Adrenal gland (tissue), 12 donors: ENCODE data around the gene SLC17A6. TPM values are rescaled to one million over a fixed set of nuclear protein-coding genes. Genes with fewer than 3 reads are reported as not detected.

Experiments
- DNase-seq, 7 donors: peaks; one replicate each; pipeline ENCODE4 v3.0.0-alpha.2; 2019 to 2020
- H3K27ac ChIP-seq, 5 donors: fragments of 200-600 bp; sonication (generic) in 4 of 5; 1 replicate in 3 of 5; 2 replicates in 2 of 5; pipeline versions ENCODE4 v1.5.1 to v1.8.0; 2016 to 2020; ENCODE audit warnings: mild to moderate bottlenecking in 1 of 5
- H3K27me3 ChIP-seq: fragments of 200-600 bp; 2 replicates; pipeline ENCODE4 v1.8.0; 2021
- H3K36me3 ChIP-seq, 2 donors: fragments of 200-600 bp; replicated peaks in 1 of 2; 1 replicate in 1 of 2; 2 replicates in 1 of 2; pipeline versions ENCODE4 v1.5.1 to v1.8.0; 2018 to 2022
- H3K4me1 ChIP-seq, 2 donors: fragments of 200-600 bp; replicated peaks in 1 of 2; 1 replicate in 1 of 2; 2 replicates in 1 of 2; pipeline versions ENCODE4 v1.5.1 to v1.8.0; 2018 to 2021
- H3K4me3 ChIP-seq, 4 donors: fragments of 200-600 bp; sonication (generic) in 3 of 4; one replicate each; pipeline ENCODE4 v1.5.1; 2016 to 2018
- H3K9me3 ChIP-seq, 3 donors: fragments of 200-600 bp; sonication (generic) in 1 of 3; replicated peaks in 1 of 3; 1 replicate in 2 of 3; 2 replicates in 1 of 3; pipeline versions ENCODE4 v1.5.1 to v1.8.0; 2016 to 2021
- POLR2A ChIP-seq, 2 donors: fragments of 450-650 bp; IDR thresholded peaks; one replicate each; pipeline ENCODE4 v1.6.1; 2017; ENCODE audit warnings: antibody characterized with exemption in 2 of 2, mild to moderate bottlenecking in 2 of 2, moderate library complexity in 1 of 2
- WGBS, 4 donors: extraction: QIAGEN DNeasy Blood & Tissue Kit in 2 of 4; methylation state at CpG; one replicate each; pipeline versions ENCODE4 v1.1.5 to v1.1.7; 2013 to 2017; 5-methylcytosine and 5-hydroxymethylcytosine counted together
- intact Hi-C, 2 donors: fragments of 100-400 bp; cut with DNase I; formaldehyde crosslinking; loops; one replicate each; pipeline versions ENCODE4 v1.14.1 to v1.15.0; 2022 to 2023
- polyA plus RNA-seq, 3 donors: library from polyadenylated mRNA; stranded (reverse); fragments of 200-250 nt in 2 of 3; fragments of 350-450 nt in 1 of 3; fragmentation: Illumina TruSeq in 1 of 3; extraction: RNeasy Lipid Tissue Mini Kit (QIAGEN cat#74804) in 1 of 3; gene quantifications; one replicate each; pipeline ENCODE4 v1.2.3, GENCODE V29; 2013 to 2014
- total RNA-seq, 9 donors: library from RNA; depleted of rRNA in 4 of 9; stranded (reverse); fragments of >200 nt in 4 of 9; fragments of 120-200 nt in 1 of 9; fragmentation: NEBNext Ultra II Directional in 1 of 9; extraction: Animal tissue kit (Norgen Biotek cat#: 25700) in 1 of 9; gene quantifications; one replicate each; pipeline versions ENCODE4 v1.1.0 to v1.2.4, GENCODE V29; 2013 to 2023
- TF ChIP-seq, protein P1 (sequence below), 6 experiments: fragments of 450-650 bp in 4 of 6; fragments of 200-600 bp in 2 of 6; sonication (generic) in 1 of 6; IDR thresholded peaks; 1 replicate in 5 of 6; 2 replicates in 1 of 6; pipeline versions ENCODE4 v1.5.1 to v1.8.0; 2016 to 2021; ENCODE audit warnings: antibody characterized with exemption in 6 of 6, mild to moderate bottlenecking in 2 of 6, moderate library complexity in 1 of 6
- donor health status: healthy with polysubstance abuse.
- donor health status: Bipolar disorder and iron deficiency.
- donor health status: DM: yes; HTN: yes; CAD: no.
- donor health status: DM: no; HTN: no; CAD: no.
- donor health status: DM: no; HTN: no; CAD: no.
- donor health status: DM: yes; HTN: yes; CAD: no.

SLC17A6 gene
- total and polyA plus RNA-seq, 12 donors = not detected

GRCh38 chr11:22343371-22344032, 5.3 kb downstream of the SLC17A6 start:
- TF ChIP-seq POLR2A (IDR thresholded peaks at IDR 0.05) = no peak
- TF ChIP-seq, protein P1, sequence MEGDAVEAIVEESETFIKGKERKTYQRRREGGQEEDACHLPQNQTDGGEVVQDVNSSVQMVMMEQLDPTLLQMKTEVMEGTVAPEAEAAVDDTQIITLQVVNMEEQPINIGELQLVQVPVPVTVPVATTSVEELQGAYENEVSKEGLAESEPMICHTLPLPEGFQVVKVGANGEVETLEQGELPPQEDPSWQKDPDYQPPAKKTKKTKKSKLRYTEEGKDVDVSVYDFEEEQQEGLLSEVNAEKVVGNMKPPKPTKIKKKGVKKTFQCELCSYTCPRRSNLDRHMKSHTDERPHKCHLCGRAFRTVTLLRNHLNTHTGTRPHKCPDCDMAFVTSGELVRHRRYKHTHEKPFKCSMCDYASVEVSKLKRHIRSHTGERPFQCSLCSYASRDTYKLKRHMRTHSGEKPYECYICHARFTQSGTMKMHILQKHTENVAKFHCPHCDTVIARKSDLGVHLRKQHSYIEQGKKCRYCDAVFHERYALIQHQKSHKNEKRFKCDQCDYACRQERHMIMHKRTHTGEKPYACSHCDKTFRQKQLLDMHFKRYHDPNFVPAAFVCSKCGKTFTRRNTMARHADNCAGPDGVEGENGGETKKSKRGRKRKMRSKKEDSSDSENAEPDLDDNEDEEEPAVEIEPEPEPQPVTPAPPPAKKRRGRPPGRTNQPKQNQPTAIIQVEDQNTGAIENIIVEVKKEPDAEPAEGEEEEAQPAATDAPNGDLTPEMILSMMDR (IDR thresholded peaks at IDR 0.05) = no peak
- Histone ChIP-seq H3K27me3 (peaks cover 47% of the 10 kb centered on the region), H3K4me1 (no peaks in the 10 kb centered on the region), H3K27ac (no peak overlapping the region), H3K36me3 (no peaks in the 10 kb centered on the region), H3K9me3 (no peaks in the 10 kb centered on the region), H3K4me3 (no peak overlapping the region)
- no peak for DNase-seq
- WGBS, 4 donors = 2 to 5% (median 3%) methylated on average over 12 to 34 of the region's 34 CpGs
- intact Hi-C loops = loop anchor here in 1 of 2 donors (5.0 kb wide), 1 partner anchor 444 kb away; no protein-coding TSS in a partner anchor

DNA sequence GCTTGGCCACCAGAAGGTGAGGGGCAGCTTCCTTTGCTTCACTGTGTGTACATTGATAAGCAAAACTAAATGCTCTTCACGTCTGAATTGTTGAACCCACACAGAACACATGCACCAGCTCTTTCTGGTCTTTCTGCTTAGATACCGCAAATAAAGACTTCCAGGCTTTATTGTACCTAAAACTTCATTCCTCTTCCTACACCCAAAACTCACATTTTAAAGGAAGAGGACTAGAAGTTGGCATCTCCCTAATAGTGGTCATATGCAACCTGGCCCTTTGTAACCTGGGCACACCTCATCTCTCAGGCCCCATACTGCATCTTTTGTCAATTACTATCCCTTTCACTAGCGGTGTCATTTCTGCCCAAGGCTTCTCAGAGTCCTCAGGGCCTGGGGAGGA, 5.9 kb downstream of the SLC17A6 start:
- no peak overlapping the region for H3K27ac ChIP-seq
- no peaks in the 10 kb centered on the region for H3K4me1 ChIP-seq
- no peak for DNase-seq
- H3K4me3 ChIP-seq = no peak overlapping the region
- H3K27me3 ChIP-seq = peaks cover 47% of the 10 kb centered on the region
- WGBS, 4 donors = 11 to 20% (median 16%) methylated on average over 3 of the region's 3 CpGs
- no peaks in the 10 kb centered on the region for H3K9me3 ChIP-seq
- no peaks in the 10 kb centered on the region for H3K36me3 ChIP-seq
- no peak for TF ChIP-seq POLR2A (IDR thresholded peaks at IDR 0.05)
- TF ChIP-seq, protein P1 (IDR thresholded peaks at IDR 0.05) = no peak
- intact Hi-C loops = loop anchor here in 1 of 2 donors (5.0 kb wide), 1 partner anchor 443 kb away; no protein-coding TSS in a partner anchor

- H3K27ac ChIP-seq = no peak overlapping the region
- H3K4me1 ChIP-seq = no peaks in the 10 kb centered on the region
- no peaks in the 10 kb centered on the region for H3K9me3 ChIP-seq
- TF ChIP-seq POLR2A (IDR thresholded peaks at IDR 0.05) = no peak
- TF ChIP-seq, protein P1 (IDR thresholded peaks at IDR 0.05) = no peak
- H3K27me3 ChIP-seq = peaks cover 27% of the 10 kb centered on the region
- no peaks in the 10 kb centered on the region for H3K36me3 ChIP-seq
- H3K4me3 ChIP-seq = no peak overlapping the region
- no peak for DNase-seq
- intact Hi-C loops = no loop called here
Observed at GRCh38 chr11:22346282-22346681, 8.1 kb downstream of the SLC17A6 start.

GRCh38 chr11:22347857-22348487, 9.8 kb downstream of the SLC17A6 start:
- 78 to 84% (median 82%) methylated on average over 4 of the region's 4 CpGs for WGBS, 4 donors
- DNase-seq = no peak
- intact Hi-C loops = no loop called here
- no peak for TF ChIP-seq POLR2A (IDR thresholded peaks at IDR 0.05)
- TF ChIP-seq, protein P1 (IDR thresholded peaks at IDR 0.05) = no peak
- H3K36me3 ChIP-seq = no peaks in the 10 kb centered on the region
- no peaks in the 10 kb centered on the region for H3K9me3 ChIP-seq
- H3K27me3 ChIP-seq = peaks cover 14% of the 10 kb centered on the region
- H3K4me1 ChIP-seq = no peaks in the 10 kb centered on the region
- no peak overlapping the region for H3K27ac ChIP-seq
- no peak overlapping the region for H3K4me3 ChIP-seq
